ENCODE measurements around the gene ATF7IP.

- TF ChIP-seq POLR2A (IDR thresholded peaks at IDR 0.05) (no peak), CTCF (IDR thresholded peaks at IDR 0.05 in 8 of 11, conservative IDR thresholded peaks at IDR 0.05 in 3 of 11) (no peak)
Measured at GRCh38 chr12:14495326-14495725, 129.8 kb downstream of the ATF7IP start.
